Renal pelvis (tissue), 4 donors: ENCODE results near the gene RGCC. TPM values are rescaled to one million over a fixed set of nuclear protein-coding genes. Genes with fewer than 3 reads are reported as not detected.

Source experiments
- DNase-seq: peaks from one replicate; pipeline ENCODE4 v3.0.0-alpha.2; 2013
- polyA plus RNA-seq, 3 donors: library from polyadenylated mRNA; unstranded; fragments of 120-200 nt; gene quantifications; one replicate each; pipeline ENCODE4 v1.2.1, GENCODE V29; 2013; ENCODE audit not compliant: insufficient read length in 3 of 3

Gene RGCC
- polyA plus RNA-seq, 3 donors, result 8.0 to 12.3 (median 9.4) TPM

- DNase-seq, result no peak
Observed at GRCh38 chr13:41512441-41512840, 55.1 kb downstream of the RGCC start.

GRCh38 chr13:41513600-41513999, 56.2 kb downstream of the RGCC start:
- DNase-seq, result no peak

GRCh38 chr13:41514853-41515395, 57.6 kb downstream of the RGCC start:
- no peak for DNase-seq

- no peak for DNase-seq
Observed at GRCh38 chr13:41515491-41516139, 58.3 kb downstream of the RGCC start.

GRCh38 chr13:41516166-41516565, 58.8 kb downstream of the RGCC start:
- DNase-seq, result no peak

GRCh38 chr13:41516760-41517159, 59.4 kb downstream of the RGCC start:
- no peak for DNase-seq

DNA sequence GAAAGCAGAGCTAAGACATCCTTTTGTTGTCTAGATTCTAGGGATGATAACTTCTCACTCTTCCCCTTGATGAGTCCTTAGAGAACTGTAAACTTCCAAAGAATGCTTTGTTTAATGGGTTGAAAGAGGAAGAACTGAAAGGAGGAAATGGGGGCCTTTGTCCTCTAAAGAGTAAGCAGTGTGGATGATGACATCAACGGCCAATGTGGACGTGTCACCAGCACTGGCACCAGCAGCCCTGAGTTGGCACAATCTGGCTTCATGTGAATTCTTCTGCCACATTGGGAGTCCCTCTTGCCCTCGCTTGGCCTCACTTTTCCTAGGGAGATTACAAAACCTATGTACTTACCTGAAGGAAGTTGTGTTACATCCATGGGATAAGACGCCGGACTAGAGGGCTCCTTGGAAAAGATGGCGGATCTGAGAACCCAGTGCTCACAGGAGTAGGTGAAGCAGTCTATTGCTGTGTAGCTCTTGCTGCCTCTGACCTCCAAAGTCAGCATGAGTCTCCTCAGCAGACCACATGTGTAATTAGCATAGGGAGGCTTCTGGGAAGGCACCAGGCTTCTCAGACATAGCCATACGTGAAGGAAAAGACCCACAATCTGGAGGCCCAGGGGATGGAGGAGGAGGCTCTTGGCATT, 62.8 kb downstream of the RGCC start:
- no peak for DNase-seq

Other genes with a start within 250 kb of the RGCC start
- gene MTRF1, start 194.0 kb upstream of the RGCC start, polyA plus RNA-seq, result 10 to 100 TPM; 12.9 to 23.8 (median 18.0) TPM
- 10 to 100 TPM; 24.0 to 47.8 (median 38.5) TPM for gene NAA16, start 146.3 kb upstream of the RGCC start, polyA plus RNA-seq